Measurements from ENCODE around the gene LRRC73.
A peak's percentile ranks its signal among the peaks of the same experiment; 100 is the strongest.
"Not testable (repeated sequence)": the region's sequence is repeated elsewhere in the genome, so short reads cannot be mapped to it uniquely, and the experiment has no call there.

The LRRC73 gene, protein sequence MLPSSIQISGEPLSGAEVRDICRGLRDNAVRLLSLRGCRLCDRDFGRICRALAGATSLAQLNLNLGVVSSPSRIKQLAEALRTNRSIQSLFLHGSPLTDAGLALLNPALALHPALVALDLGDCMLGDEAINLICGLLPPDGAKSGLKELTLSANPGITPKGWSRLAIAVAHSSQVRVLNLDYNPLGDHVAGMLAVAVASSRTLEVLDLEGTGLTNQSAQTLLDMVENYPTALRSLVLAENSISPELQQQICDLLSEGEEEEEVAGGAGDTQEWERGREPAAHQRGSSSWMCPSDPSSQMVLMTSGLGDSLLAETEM

DNA sequence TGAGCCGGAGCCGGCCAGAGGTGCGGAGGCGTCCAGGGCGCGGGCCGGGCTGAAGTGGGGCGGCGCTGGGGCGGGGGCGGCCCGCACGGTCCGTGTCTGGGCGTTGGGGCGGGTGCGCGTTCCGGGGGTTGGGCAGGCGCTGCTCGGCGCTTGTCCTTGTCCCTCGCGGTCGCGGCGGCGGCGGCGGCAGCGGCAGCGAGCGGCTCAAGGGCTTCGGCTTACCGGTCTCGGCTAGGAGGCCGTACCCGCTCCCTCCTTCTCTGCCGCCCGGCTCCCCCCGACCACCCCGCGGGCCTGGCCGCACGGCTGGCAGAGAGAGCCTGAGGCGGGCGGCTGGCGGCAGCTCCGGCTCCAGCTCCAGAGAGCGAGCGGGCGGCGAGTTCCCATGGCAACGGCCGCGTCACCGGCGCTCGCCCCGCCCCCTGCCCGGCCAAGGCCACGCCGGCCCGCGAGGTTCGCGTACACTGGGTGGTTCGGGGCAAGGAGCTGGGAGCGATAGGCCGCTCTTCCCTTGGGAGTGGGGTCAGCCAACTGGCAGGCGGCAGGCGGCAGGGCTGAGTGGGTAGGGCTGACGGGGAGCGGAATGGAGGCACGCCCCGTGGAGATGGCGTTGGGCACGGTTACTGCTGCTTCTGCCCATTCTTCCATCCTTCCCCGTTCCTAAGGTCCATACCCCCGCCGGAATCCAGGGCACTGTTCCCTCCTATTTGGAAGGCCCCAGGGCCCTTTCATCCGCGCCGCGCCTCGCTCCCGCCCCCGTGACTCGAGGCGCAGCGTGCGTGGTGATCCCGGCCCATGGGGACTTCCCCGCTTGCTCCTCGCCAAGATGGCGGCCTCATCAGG is at the start of gene LRRC73:
TSS of gene LRRC73 (minus strand) at position 363 of the 843 bp plus-strand sequence. CDS start 561 bp downstream, outside the sequence.
- peak; percentile 82 for DNase-seq

DNA sequence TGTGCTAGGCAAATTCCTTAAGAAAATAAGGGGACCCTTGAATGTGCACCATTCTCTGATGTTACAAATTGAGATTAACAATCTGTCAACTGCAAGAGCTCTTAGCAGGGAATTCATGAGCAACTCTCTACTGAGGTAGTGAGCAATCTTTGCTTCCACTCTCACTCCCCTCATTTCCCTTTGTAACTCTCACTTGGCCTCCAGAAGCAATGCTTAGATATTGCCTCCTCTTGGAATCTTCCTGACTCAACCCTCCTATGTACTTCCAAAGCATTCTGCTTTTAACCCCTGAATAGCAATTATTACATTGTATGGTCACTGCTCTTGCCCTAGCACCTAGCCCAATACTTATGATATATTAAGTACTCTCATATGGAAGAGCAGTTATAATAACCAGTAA is 49.2 kb upstream of the LRRC73 start:
- DNase-seq = no peak

DNA sequence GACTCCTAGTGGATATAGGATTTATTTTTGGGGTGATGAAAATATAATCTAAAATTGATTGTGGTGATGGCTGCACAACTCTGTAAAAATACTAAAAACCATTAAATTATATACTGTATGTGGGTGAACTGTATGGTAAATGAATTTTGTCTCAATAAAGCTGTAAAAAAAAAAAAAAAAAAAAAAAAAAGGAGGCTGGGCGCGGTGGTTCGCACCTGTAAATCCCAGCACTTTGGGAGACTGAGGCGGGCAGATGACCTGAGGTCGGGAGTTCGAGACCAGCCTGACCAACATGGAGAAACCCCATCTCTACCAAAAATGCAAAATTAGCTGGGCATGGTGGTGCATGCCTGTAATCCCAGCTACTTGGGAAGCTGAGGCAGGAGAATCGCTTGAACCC is 47.5 kb upstream of the LRRC73 start:
- DNase-seq = not testable (repeated sequence)

DNA sequence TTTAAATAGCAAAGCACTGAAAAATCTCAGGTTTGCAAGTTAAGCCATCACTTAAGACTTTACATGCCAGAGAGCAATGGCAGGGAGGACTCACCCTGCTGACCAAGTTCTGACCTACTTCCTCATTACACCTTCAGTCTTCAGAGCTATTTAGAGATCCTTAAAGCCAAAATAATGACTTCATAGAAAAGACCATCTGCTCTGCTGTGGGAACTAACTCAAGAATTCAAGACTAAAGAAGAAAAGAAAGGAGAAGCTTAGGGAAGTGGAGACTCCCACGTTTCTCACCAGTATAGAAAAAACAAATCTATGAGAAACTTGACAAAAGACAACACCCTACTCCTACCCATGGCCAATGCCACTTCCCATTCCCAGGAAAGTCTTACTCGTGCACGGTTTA is 37.1 kb upstream of the LRRC73 start:
- no peak for DNase-seq

DNA sequence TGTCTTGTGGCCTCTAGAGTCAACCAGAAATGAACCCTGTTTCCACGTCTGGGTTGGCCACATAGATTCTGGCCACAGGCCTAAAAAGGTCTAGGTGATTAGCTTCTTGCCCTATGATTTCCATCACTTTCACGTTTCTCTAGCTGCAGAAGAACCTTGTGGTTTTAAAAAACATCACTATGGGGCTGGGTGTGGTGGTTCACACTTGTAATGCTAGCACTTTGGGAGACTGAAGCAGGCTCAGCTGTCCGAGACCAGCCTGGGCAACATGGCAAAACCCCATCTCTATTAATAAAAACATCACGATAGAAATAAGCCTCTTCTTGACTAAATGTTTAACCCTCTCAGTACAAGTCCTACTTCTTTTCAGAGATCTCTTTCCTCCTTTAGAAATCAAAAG is 34.3 kb upstream of the LRRC73 start:
- DNase-seq = no peak

DNA sequence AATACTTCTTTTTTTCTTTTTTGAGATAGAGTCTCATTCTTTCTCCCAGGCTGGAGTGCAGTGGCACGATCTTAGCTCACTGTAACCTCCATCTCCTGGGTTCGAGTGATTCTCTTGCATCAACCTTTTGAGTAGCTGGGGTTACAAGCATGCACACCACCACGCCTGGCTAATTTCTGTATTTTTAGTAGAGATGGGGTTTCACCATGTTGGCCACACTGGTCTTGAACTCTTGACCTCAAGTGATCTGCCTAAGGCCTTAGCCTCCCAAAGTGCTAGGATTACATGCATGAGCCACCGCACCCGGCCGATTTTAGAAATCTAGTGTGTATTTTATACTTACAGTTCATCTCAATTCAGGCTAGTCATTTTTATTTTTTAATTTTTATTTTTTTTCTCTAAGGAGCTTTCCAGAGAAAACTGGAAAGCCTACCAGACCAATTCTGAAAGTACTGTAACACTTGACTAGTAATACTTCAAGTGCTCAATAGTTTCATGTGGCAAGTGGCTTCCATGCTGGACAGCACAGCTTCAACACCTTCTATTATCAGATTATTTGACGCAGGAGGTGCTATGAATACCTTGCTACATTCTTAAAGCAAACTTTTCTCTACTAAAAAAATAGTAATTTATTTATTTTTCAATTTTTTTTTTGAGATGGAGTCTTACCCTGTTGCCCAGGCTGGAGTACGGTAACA is 31.8 kb upstream of the LRRC73 start:
- DNase-seq = no peak

DNA sequence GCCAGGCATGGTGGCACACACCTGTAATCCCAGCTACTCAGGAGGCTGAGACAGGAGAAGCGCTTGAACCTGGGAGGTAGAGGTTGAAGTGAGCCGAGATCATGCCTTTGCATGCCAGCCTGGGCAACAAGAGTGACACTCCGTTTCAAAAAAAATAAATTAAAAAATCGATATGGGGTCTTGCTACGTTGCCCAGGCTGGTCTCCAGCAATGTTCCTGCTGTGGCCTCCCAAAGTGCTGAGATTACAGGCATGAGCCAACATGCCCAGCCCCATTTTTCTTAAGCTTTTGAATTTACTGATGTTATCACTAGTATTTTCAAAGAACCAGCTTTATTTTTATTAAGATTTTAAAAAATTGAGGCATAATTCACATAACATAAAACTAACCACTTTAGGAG is 30.4 kb upstream of the LRRC73 start:
- DNase-seq = no peak

DNA sequence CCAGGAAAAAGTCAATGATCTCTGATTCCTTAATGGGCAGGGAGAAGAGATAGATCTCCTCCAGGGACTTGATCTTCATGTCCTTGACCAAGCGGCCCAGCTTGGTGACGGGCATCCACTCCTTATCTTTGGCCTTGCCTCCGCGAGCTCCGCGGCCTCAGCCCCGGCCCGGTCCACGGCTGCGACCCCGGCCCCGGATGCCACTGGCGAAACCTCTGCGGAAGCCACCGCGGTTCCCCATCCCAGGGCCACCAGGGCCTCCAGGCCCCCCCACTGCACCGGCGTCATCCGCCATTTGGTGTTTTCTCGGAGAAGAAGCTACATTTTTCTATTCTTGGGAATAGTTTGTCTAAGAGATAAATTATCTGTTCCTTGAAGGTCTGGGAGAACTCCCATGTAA is 29.3 kb upstream of the LRRC73 start:
- not testable (repeated sequence) for DNase-seq

DNA sequence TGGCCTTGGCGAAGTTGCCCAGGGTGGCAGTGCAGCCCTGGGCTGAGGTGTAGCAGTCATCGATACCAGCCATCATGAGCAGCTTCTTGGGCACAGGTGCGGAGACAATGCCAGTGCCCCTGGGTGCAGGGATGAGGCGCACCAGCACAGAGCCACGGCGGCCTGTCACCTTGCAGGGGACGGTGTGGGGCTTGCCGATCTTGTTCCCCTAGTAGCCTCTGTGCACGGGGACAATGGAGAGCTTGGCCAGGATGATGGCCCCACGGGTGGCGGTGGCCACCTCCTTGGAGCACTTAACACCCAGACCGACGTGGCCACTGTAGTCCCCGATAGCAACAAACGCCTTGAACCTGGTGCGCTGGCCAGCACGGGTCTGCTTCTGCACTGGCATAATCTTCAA is 28.8 kb upstream of the LRRC73 start:
- not testable (repeated sequence) for DNase-seq

DNA sequence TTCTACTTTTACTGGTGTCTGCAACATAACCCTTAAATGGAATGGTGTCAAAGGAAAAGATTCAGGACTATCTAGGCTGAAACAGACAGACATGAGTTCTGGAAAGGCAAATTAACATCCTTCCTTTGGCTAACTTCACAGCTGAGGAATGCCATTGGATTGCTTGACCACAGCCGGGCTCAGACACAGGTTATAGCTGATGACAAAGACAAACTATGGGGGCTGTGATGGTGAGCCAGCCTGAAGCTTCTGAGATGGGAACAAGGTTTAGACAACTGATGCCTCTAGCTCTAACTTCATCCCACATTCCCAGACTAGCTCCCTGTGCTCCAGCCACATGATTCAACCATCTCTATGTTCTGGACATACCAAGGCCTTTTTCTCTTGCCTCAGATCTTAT is 22.1 kb upstream of the LRRC73 start:
- DNase-seq = no peak

DNA sequence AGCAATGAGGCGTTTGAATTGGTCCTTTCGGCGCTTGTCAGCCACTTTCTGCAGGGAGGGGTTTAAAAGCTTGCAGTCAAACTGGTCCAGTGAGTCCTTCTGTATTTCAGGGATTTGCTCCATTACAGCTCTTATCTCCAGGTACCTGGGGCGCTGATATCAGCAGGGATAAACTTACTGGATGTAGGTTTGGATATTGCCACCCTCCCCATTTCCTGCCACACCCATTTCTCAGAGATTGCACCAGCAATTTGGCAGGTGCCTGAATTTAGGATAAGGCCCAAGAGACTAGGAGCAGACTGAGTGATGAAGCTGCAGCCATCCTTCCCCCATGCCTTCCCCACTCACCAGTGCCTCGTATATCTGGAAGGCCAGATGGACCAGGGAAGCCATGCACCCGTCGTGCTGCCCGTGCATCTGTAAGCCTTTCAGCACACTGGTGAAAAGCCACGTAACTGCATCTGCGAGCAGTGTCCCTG is 14.4 kb upstream of the LRRC73 start:
- DNase-seq = no peak

DNA sequence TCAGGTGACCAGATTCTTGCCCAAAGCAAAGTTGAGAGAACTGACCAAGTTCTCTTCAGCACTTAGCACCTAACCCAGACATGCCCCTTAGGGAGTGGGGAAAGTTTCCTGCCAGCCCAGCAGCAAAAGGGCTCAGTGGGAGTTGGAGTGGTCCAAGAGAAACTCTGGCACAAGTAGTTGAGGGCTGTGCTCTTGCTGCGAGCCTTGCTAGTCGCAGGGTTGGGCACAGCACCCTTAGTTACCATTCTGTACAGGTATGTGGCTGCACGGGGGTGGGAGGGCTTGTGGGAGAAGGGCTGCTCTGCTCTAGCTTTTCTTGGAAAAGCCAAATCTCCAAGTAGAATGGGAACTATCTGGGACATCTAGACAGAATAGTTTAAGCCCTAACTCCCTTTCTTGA is 13.1 kb upstream of the LRRC73 start:
- no peak for DNase-seq

DNA sequence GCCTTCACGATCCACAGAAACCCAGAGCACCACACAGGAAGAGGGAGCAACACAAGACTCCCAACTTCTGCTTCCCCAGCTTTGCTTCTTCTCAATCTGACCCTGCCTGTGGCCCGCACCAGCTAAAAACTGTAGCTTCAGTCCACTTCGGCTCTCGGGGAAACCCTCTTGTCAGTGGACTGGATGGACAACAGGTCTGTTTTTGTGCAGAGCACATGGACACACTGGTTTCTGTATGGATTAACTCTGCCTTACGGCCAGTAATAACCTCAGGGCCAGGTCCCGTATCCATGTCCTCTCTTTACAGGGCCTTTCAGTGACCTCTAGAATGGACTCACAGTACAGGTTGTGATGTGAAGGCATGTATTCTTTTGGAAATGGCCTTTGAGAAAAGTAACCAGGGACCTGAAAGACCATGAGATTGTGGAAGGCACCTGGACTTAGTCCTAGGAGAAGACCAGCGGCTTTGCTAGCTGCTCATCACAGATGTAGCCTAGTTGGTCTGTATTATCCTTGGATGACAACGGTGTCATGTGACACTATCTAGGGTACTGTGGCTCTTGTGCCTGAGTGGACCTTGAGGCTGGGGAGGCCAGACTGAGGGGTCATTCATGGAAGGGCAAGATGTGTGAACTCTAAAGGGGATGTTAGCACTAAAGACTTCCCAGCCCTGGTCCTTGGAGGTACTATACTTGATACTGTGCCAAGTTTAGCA is 12.6 kb upstream of the LRRC73 start:
- DNase-seq = no peak

DNA sequence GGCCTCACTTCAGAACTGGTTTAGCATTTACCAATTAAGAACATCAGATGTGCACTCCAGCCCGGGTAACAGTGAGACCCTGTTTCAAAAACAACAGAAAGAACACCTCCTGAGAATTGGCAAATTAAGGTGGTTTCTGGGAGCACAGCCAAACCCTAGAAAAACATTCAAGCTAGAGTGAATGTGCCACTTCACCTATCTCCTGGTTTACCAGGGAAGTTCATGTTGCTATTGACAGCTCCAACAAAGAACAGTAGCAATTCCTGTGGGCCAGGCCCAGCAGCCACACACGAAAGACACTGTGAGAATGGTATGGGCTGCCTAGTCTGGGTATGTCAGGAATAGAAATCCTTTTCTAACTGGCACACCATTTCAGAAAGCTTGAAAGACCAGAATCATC is 11.7 kb upstream of the LRRC73 start:
- DNase-seq = peak; percentile 51

DNA sequence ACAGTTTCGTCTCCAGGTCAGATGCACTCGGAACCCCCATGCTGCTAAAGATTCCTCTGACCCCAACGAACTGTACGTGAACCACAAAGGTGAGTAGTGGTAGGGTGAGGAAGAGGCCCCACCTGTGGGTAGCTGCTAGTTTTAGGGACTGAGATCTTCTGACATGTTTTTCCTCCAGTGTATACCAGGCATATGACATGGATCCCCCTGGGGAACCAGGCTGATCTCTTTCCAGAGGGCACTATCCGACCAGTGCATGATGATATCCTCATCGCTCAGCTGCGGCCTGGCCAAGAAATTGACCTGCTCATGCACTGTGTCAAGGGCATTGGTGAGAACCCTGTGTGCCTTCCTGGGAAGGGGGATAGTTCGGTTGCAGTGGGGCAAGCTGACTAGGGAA is 10.0 kb upstream of the LRRC73 start:
- no peak for DNase-seq

DNA sequence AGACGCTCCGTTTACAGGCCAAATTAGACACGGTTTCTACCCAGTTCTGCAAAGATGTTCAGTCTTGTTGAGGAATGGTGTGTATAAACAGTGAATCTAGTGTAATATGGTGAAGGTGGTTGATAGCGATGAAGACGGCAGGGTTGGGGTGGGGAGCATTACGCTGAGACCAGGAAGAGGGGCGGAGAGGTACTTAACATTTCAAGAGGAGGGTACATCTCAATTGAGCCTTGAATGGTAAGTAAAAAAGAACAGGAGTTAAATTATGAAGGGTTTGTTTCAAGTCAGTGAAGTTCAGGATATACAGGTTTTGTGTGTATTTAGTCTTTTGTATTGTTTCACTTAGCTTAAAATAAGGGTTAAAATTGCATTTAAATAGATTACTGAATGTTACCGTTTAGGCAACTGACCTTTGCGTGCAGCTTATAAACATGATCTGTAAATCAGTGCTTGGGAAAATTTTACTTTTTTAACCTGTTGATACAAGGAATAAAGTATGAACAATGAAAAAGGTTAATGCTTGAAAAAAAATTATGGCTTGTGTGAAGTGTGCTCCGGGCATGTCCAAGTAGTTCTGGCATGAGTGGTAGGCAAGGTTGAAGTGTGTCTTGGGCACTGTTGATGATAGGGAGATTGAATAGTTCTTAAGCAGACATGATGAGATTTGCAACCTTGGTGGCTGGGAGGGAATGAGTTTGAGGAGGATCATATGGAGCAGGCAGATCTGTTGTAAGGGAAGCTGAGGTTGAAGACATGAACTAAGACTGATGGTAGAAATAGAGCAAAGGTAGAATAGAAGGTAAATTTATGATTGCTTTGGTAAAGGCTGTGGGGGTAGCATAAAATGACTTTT is 7.6 kb upstream of the LRRC73 start:
- no peak for DNase-seq

DNA sequence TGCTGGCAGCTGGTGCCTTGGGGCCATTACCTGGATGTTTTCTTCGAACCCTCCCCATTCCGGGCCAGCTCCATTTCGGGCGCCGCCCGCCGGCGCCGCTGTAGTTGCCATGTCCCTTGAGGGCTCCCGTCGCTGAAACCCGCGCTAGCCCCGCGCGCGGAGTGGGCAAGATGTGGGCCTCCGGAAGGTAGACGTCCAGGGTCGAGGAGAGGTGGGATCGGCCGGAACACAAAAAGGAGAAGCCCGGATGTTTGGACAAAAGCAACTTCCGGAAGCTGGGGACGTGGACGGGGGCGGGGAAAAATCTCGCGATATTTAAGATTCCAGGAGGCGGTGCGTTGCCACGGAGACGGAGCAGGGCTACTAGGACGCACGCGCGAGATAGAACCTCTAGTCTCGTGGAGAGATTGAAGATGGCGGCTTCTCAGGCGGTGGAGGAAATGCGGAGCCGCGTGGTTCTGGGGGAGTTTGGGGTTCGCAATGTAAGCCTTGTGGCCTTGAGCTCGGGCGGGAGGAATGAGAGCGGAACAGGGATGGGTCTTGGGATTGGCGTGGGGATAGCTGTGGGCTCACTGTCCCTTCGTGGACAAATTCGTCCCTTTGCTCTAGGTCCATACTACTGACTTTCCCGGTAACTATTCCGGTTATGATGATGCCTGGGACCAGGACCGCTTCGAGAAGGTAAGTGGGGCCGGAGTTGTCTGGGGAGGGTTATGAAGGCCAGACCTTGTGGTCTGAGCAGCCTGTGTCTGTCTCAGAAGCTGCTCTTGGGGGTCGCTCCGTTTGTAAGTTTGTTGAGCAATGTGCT is 6.8 kb upstream of the LRRC73 start, which contains the start of the genes POLR1C and YIPF3:
TSS of gene POLR1C (plus strand) at position 393 of the 808 bp plus-strand sequence. CDS start at position 414, 21 bp downstream.
TSS of gene YIPF3 (minus strand) at position 230 of the 808 bp plus-strand sequence. CDS start at position 111, 119 bp downstream.
- DNase-seq = peak; percentile 99

DNA sequence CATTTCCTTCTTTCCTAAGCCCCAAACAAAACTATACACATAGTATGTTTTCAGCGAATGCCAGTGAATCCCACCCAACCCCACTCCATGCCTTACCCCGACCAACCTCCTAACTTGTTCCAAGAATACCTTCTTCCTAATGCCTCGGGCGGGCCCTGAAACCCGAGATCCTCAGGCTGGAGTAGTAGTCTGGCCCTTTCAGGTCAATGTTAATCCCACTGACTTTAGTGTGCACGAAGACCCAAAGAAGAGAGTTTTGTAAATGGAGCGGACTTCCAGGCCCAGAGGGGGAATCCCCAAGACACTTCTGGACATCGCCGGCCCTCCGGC is 6.2 kb upstream of the LRRC73 start:
- DNase-seq = no peak

DNA sequence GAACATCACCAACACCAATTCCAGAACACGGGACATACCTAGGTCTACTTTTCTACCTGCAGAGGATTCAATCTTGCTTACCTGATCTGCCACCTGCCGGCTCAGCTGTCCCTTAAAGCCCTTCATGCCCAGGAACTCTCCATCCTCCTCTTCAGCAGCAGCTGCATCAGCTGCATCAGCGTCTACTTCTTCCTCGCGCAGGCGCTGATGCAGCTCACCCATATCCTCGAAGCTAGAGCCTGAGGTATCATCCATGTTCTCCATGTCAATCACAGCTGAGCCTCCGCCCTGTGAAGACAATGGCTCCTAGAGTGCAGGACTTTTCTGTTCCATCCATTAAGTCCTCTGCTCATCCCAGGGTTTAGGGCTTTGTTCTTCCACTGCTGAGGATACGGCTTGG is 5.7 kb upstream of the LRRC73 start:
- no peak for DNase-seq

DNA sequence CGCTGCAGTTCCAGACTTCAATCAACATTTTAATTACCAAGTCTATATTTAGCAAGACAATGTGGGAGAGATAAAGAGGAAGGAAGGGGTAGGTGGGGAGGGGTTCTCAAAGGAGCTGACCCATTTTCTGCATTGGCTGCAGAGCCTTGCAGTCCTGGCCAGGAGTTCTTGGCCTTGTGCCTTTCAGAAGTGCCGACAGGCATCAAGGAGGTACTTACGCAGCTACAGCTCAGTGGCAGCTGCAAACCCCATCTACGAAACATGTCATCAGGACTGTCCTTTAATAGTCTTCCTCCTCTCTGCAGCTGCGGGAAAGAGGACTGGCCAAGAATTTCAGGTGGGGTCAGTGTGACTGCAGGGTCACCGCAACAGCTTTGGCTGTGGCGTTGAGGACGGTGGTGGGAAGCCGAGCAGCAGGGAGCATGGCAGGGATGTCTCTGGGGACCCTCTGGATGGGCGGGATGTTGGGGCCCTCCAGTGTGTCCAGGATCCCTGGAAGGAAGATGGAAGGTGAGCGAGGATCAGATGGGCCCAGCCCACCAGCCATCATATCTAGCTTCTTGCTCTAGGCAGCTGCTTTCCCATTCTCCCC is 1.8 kb upstream of the LRRC73 start:
- no peak for DNase-seq

DNA sequence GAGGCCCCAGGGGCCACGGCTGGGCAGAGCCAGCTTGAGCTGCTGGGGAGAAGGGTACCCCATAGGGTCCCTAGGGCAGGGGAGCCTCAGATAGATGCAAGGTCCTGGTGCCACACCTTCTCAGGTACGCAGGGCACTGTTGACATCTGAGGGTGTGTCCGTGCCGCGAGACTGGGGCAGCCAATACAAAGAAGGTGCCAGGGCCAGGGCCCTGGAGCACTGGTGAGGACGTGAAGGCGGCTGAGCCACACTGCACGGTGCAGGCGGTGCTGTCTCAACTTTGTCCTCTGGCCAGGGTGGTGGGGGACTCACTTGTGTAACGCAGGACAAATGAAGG is 649 bp upstream of the LRRC73 start:
- no peak for DNase-seq

All from NCI-H1092 (cell line).